Skeletal muscle tissue (tissue), 4 donors: ENCODE measurements around the gene CDC14A. TPM values are rescaled to one million over a fixed set of nuclear protein-coding genes. Genes with fewer than 3 reads are reported as not detected.

Source experiments
- H3K27ac ChIP-seq: one replicate; pipeline ENCODE4 v1.7.0; 2013; ENCODE audit warnings: mild to moderate bottlenecking, low read depth, low read length, inconsistent platforms
- H3K27me3 ChIP-seq, 3 donors: one replicate each; pipeline ENCODE4 v1.7.0; 2013; ENCODE audit warnings: low read length in 3 of 3; ENCODE audit not compliant: control insufficient read depth in 3 of 3, insufficient read depth in 3 of 3
- H3K36me3 ChIP-seq, 3 donors: one replicate each; pipeline ENCODE4 v1.7.0; 2013; ENCODE audit warnings: low read length in 3 of 3; ENCODE audit not compliant: control insufficient read depth in 3 of 3, insufficient read depth in 3 of 3
- H3K4me1 ChIP-seq, 3 donors: one replicate each; pipeline ENCODE4 v1.7.0; 2013; ENCODE audit warnings: low read length in 3 of 3, mild to moderate bottlenecking in 3 of 3; ENCODE audit not compliant: control insufficient read depth in 3 of 3, insufficient read depth in 3 of 3
- H3K4me3 ChIP-seq, 3 donors: one replicate each; pipeline ENCODE4 v1.7.0; 2013; ENCODE audit warnings: low read length in 3 of 3
- H3K9ac ChIP-seq, 3 donors: one replicate each; pipeline ENCODE4 v1.7.0; 2013; ENCODE audit warnings: low read length in 3 of 3, mild to moderate bottlenecking in 3 of 3, moderate library complexity in 2 of 3, low read depth in 1 of 3
- H3K9me3 ChIP-seq, 3 donors: one replicate each; pipeline ENCODE4 v1.7.0; 2013; ENCODE audit warnings: low read length in 3 of 3; ENCODE audit not compliant: control insufficient read depth in 3 of 3
- total RNA-seq: library from RNA; depleted of rRNA; stranded (reverse); fragments of >200 nt; gene quantifications from one replicate; pipeline ENCODE4 v1.2.3, GENCODE V29; 2014
- donor health status: Osteomylitis.

Gene CDC14A
- total RNA-seq, 1 donor from 2014 or later = 17.2 TPM

DNA sequence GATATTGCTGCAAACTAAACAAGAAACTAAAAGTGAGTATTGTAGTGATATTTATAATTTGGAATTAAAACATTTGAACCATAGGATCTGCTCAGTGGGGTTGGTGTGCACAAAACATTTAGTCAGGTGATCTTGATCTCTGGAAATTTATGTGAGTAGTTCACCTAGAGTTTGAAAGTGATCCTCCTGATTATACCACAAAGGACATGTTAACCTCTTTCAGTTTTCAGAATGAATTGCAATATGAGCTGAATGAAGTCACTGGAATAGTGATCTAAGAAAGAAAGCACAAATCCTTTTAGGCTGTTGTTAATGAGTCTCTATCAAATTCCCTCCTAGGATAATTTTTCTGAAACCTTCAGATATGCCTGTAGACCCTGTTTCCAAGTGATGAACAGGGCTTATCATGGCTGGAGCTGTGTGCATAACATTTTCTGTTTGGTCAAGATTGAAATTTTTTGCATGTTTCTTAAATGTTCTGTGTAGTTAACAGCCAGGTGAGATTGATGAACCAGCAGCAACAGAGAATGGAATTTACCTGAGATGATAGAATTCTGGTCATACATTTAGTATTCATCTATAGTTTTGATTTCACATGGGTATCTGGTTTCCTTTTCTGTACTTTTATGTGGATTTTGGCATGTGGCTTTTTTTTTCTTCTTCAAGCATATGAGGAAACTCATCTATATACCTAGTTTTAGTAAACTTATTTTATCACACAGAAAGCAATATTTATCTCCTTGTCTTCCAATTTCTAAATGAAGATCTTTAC lies 25.5 kb downstream of the CDC14A start:
- H3K9me3 ChIP-seq = no peaks in the 10 kb centered on the region
- no peaks in the 10 kb centered on the region for H3K4me1 ChIP-seq
- no peak overlapping the region for H3K9ac ChIP-seq
- no peaks in the 10 kb centered on the region for H3K27me3 ChIP-seq
- no peak overlapping the region for H3K27ac ChIP-seq
- H3K36me3 ChIP-seq = no peaks in the 10 kb centered on the region
- H3K4me3 ChIP-seq = no peak overlapping the region

GRCh38 chr1:100378956-100379355 lies 26.6 kb downstream of the CDC14A start:
- no peak overlapping the region for H3K27ac ChIP-seq
- H3K9me3 ChIP-seq = no peaks in the 10 kb centered on the region
- no peaks in the 10 kb centered on the region for H3K27me3 ChIP-seq
- H3K4me1 ChIP-seq = no peaks in the 10 kb centered on the region
- no peak overlapping the region for H3K4me3 ChIP-seq
- H3K9ac ChIP-seq = no peak overlapping the region
- H3K36me3 ChIP-seq = no peaks in the 10 kb centered on the region

GRCh38 chr1:100380635-100381034 lies 28.3 kb downstream of the CDC14A start:
- H3K27ac ChIP-seq = no peak overlapping the region
- no peaks in the 10 kb centered on the region for H3K9me3 ChIP-seq
- H3K4me1 ChIP-seq = no peaks in the 10 kb centered on the region
- H3K4me3 ChIP-seq = no peak overlapping the region
- no peaks in the 10 kb centered on the region for H3K27me3 ChIP-seq
- H3K36me3 ChIP-seq = no peaks in the 10 kb centered on the region
- H3K9ac ChIP-seq = no peak overlapping the region

DNA sequence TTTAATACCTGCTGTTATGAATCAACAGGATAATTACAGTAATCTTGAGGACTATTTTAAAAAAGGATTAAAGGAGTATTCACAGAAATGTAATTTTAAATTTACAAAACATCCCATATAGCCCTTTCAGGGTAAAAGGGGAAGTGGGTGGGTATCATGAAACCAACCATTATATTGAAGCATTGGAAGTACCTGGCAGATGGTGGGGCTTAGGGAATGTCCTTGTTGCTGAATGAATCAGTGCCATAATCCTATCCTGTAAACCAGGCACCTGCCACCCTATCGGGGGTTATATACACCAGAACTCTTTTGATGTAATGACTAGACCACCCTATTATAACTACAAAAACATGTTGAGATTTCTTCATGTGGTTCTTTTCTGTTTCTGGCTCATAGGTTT lies 30.4 kb downstream of the CDC14A start:
- Histone ChIP-seq H3K9me3 (no peaks in the 10 kb centered on the region), H3K27me3 (no peaks in the 10 kb centered on the region), H3K4me3 (no peak overlapping the region), H3K27ac (no peak overlapping the region), H3K4me1 (no peaks in the 10 kb centered on the region), H3K9ac (no peak overlapping the region), H3K36me3 (no peaks in the 10 kb centered on the region)

GRCh38 chr1:100383743-100384405 lies 31.6 kb downstream of the CDC14A start:
- no peaks in the 10 kb centered on the region for H3K27me3 ChIP-seq
- H3K36me3 ChIP-seq = no peaks in the 10 kb centered on the region
- H3K9me3 ChIP-seq = no peaks in the 10 kb centered on the region
- H3K27ac ChIP-seq = no peak overlapping the region
- H3K4me3 ChIP-seq = no peak overlapping the region
- no peak overlapping the region for H3K9ac ChIP-seq
- H3K4me1 ChIP-seq = no peaks in the 10 kb centered on the region

GRCh38 chr1:100387209-100387608 lies 34.9 kb downstream of the CDC14A start:
- Histone ChIP-seq H3K4me1 (no peaks in the 10 kb centered on the region), H3K9me3 (no peaks in the 10 kb centered on the region), H3K36me3 (peaks cover 0 to 6% (median 0%) of the 10 kb centered on the region in 3 donors), H3K27me3 (no peaks in the 10 kb centered on the region), H3K27ac (no peak overlapping the region), H3K4me3 (no peak overlapping the region), H3K9ac (peak overlapping the region in 1 of 3 donors; percentile 2)

DNA sequence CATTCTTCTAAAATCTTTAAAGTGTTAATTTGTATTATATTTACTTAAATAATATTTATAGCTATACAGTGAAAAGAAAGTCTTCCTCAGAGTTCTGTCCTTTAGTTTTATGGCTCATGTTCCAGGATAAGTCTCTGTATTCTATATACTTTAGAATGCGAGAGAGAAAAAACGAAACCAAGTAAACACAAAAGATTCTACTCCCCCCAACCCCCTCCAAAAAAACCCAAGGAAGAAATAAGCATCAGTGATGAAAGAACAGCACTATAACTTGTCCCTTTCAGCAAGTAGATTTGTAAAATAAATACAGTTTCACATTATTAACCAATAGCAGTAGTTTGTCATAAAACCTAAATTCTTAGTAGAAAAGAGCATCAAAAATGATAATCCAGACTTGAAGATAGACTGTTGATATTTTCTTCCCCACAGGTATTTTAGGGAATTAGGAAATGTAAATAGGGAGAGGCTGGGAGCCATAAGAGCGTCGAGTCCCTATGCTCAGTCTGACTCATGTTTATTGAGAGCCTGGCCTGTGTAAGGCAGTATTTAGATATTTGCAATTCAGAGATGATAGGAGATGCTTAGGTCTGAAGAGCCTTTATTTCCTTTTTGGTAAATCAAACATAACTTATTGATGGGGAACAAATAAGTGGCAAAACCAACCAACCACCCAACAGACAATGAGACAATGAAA lies 35.5 kb downstream of the CDC14A start:
- no peak overlapping the region for H3K4me3 ChIP-seq
- H3K9ac ChIP-seq = no peak overlapping the region
- no peaks in the 10 kb centered on the region for H3K27me3 ChIP-seq
- H3K4me1 ChIP-seq = no peaks in the 10 kb centered on the region
- H3K36me3 ChIP-seq = peaks cover 0 to 7% (median 0%) of the 10 kb centered on the region in 3 donors
- H3K9me3 ChIP-seq = no peaks in the 10 kb centered on the region
- H3K27ac ChIP-seq = no peak overlapping the region

- Histone ChIP-seq H3K4me1 (no peaks in the 10 kb centered on the region), H3K9me3 (no peaks in the 10 kb centered on the region), H3K27me3 (no peaks in the 10 kb centered on the region), H3K36me3 (peaks cover 0 to 7% (median 0%) of the 10 kb centered on the region in 3 donors), H3K9ac (no peak overlapping the region), H3K27ac (no peak overlapping the region), H3K4me3 (no peak overlapping the region)
Observed at GRCh38 chr1:100390531-100390930, 38.2 kb downstream of the CDC14A start.

- Histone ChIP-seq H3K4me3 (no peak overlapping the region), H3K9me3 (no peaks in the 10 kb centered on the region), H3K4me1 (no peaks in the 10 kb centered on the region), H3K27ac (no peak overlapping the region), H3K27me3 (no peaks in the 10 kb centered on the region), H3K36me3 (peaks cover 0 to 7% (median 0%) of the 10 kb centered on the region in 3 donors), H3K9ac (no peak overlapping the region)
Observed at GRCh38 chr1:100391675-100392074, 39.4 kb downstream of the CDC14A start.

- peaks cover 0 to 7% (median 0%) of the 10 kb centered on the region in 3 donors for H3K36me3 ChIP-seq
- no peak overlapping the region for H3K27ac ChIP-seq
- no peak overlapping the region for H3K9ac ChIP-seq
- H3K4me3 ChIP-seq = no peak overlapping the region
- no peaks in the 10 kb centered on the region for H3K27me3 ChIP-seq
- no peaks in the 10 kb centered on the region for H3K4me1 ChIP-seq
- H3K9me3 ChIP-seq = no peaks in the 10 kb centered on the region
Observed at GRCh38 chr1:100392756-100393155, 40.5 kb downstream of the CDC14A start.
